CD1c-positive myeloid dendritic cell (primary cell): ENCODE results near the gene IL1RL1.

ENCODE experiments used
- DNase-seq: peaks from one replicate; pipeline ENCODE4 v3.0.0-alpha.2; 2016; ENCODE audit errors: extremely low spot score

The IL1RL1 gene

GRCh38 chr2:102335871-102336366 is 24.6 kb downstream of the IL1RL1 start:
- no peak for DNase-seq

- no peak for DNase-seq
Measured at GRCh38 chr2:102336502-102336945, 25.2 kb downstream of the IL1RL1 start.

DNA sequence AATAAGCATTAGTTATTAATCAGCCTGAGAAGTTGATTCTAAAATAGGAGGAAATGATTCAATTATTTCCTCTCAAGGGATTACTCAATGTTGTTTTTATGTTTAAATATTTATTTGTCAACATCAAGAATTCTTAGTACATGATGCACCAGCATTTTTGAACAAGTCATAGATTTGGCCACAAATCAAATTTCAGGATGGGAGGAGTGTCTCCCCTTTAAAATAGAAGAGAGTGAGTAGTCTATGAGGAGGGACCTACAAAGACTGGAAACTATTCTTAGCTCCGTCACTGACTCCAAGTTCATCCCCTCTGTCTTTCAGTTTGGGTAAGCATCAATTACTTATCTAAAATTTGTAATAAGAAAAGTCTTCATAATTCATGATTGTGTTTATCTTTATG is 25.6 kb downstream of the IL1RL1 start:
- DNase-seq: no peak

DNA sequence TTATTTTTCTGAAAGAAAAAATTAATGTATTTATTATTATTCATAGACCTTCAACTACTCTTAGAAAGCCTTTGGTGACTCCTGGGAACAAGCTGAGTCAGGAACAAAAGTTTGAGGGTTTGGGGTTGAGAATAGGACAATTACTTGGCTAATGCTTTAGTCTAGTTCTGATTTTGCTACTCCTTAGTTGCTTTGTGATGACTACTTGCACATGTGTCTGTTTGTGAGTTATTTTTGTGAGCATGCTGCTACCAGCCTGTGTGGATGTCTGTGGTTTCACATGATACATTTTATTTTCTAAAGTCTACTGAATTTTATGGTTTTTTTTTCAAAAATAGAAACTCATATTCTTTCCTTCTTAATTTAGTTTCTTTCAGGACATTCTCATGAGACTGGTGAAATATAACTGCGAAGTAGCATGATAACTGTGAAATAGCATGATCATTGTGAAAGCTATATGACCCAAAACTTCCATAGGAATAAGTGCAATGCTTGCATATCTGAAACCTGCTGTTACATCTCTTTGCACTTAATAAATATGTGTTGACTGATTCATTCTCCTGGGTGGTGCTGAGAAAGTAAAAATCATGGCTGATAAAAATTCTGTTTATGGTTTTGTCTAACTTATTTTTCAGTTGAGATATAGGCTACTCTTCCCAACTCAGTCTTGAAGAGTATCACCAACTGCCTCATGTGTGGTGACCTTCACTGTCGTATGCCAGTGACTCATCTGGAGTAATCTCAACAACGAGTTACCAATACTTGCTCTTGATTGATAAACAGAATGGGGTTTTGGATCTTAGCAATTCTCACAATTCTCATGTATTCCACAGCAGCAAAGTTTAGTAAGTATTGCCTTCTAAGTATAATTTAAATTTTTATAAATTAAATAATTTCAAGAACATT is 26.4 kb downstream of the IL1RL1 start:
- no peak for DNase-seq

- DNase-seq: no peak
Measured at GRCh38 chr2:102340778-102341177, 29.4 kb downstream of the IL1RL1 start.

GRCh38 chr2:102342888-102343287 is 31.5 kb downstream of the IL1RL1 start:
- DNase-seq: no peak

GRCh38 chr2:102344397-102344796 is 33.0 kb downstream of the IL1RL1 start:
- no peak for DNase-seq

- no peak for DNase-seq
Measured at GRCh38 chr2:102345329-102345920, 34.1 kb downstream of the IL1RL1 start.

- no peak for DNase-seq
Measured at GRCh38 chr2:102346381-102347130, 35.2 kb downstream of the IL1RL1 start.

DNA sequence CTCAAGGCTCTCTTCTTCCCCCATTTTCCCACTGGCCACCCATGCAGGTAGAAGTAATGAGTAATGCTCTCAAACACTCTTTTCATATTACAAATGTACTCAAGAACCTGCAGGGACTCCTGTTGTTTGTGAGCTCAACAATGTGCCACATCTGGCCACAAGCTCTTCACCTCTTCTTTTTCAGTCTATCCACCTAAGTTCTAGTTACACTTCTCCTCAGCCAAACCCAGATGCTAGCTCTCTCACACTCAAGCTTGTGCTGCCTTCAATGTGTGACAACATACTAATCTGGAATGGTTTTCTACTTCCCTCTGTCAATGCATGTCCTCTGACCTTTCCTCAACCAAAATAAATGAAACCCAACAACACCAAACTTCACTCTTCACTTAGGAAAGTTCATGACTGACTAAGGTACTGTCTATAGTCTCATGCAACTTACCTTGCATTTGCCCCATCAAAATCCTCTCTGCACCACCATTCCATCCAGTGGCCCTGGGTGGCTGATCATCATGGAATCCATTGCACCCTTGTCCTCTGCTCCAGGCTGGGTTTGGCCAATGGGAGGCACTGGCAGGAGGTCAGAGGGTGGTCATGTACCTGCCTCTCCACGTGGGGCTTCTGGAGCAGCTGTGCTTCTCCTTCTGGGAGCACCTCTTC is 38.9 kb downstream of the IL1RL1 start:
- DNase-seq: no peak

DNA sequence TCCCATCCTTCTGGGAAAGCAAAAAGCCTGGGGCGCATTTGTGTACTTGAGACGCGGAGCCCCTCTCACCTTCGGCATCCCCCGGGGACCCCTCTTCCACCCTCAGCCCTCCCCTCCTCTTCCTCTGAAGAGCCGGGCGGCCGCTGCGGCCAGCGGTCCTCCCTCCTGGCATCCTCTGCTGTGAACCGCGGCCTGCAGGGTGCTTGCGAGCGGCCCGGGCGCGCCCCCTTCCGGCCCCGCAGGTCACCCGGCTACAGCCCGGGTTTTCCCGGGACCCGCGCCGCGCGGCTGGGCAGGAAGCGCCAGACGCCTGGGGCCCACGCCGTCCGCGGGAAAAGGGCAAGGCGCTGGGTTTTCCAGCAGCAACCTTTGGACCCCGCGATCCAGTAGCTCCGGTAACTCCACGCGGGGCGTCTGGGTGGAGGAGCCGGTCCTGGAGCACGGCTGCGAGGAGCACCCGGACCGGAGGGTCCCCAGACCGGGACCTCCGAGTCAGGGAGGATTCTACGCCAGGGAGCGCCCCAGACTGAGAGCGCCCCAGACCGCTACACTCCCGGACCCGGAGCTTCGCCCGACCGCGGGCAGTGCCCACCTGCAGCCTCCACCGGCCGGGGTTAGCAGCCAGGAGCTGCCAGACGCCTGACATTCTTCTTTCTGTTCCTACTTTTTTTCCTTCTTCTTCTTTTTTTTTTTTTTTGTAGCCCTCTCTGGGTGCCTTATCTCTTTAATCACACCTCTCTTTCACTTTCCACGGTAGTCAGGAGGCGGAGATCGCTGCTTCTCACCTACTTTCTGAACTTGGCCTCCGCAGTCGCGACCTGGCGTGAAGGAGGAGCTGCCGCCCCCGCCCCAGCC is 44.4 kb downstream of the IL1RL1 start, which contains the start of gene IL18R1:
Gene IL18R1 (plus strand): TSS at position 271 of the 855 bp plus-strand sequence. CDS start 6,865 bp downstream, outside the sequence.
- DNase-seq: peak; percentile 79

DNA sequence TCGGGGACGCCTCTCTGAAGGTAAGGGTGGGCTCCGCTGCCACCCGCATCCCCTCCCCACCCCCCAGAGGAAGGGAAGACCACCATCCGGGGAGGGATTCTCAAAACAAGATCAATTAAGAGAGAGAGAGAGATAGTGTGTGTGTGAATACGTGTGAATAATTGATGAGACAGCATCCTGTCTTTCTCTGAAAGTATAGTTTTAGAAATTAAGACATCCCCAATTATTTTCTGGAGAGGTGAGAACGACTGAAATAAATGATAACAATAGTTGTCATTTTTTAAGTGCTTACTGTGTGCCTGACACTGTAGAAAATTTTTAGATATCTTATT is 45.0 kb downstream of the IL1RL1 start:
- DNase-seq: no peak

DNA sequence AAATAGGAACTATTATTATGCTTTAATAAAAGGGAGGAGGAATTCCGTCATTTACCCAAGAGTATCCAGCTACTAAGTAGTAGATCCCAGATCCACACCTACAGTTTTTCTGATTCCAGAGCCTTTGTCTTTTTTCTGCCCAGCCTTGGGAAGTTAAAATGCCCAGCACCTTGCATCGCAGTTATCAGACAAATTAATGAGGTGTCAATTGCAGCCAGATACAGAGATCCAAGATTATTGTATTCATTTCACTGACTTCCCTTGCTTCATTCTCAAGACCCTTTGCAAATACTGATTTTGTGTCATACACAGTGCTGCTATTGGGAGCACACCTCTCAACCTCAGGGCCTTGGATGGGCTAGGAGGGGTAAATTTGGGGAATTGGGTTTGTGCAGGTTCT is 45.4 kb downstream of the IL1RL1 start:
- no peak for DNase-seq

- peak; percentile 69 for DNase-seq
Measured at GRCh38 chr2:102357937-102358336, 46.6 kb downstream of the IL1RL1 start.

GRCh38 chr2:102358496-102358895 is 47.1 kb downstream of the IL1RL1 start:
- no peak for DNase-seq

GRCh38 chr2:102359527-102359926 is 48.2 kb downstream of the IL1RL1 start:
- no peak for DNase-seq

DNA sequence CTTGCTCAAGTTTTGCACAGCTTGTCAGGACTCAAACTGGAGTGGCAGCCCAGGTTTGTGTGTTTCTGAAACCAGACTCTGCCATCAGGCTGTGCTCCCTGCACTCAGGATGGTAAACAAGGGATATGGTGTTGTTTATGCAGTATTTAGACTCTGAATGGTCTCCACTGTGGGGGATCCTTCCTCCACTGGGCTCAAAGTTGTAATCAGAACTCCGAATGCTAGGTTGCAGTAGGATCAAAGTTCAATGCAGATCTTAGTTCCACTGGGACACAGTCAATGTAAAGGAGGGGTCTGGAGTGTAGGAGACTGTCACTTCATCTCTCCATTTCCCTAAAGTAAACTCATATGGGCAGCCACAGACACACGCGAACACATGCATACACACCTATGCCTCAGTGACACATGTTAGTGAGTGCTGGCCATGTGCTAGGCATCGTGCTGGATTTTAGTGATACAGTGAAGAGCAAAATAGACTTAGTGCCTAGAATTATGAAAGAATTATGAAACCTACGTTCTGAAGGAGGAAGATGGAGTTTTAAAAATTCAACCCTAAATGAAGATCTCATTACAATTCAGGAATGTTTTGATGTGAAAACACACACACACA is 50.4 kb downstream of the IL1RL1 start:
- DNase-seq: no peak

DNA sequence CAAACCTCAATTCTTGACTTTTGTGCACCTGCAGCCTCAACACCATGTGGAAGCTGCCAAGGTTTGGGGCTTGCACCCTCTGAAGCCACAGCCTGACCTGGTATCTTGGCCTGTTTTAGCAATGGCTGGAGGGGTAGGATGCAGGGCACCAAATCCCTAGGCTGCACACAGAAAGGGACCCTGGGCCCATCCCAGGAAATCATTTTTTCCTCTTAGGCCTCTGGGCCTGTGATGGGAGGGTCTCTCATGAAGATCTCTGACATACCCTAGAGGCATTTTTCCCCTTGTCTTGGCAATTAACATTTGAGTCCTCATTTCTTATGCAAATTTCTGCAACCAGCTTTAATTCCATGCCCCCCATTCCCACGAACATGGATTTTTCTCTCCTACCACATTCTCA is 54.4 kb downstream of the IL1RL1 start:
- no peak for DNase-seq

DNA sequence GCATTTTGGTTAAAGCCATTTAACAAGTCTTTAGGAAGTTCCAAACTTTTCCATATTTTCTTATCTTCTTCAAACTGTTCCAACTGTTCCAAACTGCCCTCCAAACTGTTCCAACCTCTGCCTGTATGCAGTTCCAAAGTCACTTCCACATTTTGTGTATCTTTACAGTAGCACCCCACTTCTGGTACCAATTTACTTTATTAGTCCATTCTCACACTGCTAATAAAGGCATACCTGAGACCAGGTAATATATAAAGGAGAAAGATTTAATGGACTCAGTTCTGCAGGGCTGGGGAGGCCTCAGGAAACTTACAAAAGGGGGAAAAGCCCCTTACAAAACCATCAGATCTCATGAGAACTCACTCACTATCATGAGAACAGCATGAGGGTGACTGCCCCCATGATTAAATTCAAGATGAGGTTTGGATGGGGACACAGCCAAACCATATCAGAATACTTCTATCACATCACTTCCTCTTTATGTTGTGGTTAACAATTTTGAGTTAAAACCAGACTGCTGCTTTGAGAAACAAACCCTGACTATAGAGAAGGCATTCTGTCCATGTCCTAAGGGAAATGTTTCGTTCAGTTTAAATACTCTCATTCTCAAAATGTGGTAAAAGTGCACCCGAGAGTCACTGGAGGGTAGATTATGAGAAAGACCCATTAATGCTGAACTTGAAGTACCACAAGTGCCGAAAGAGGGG is 55.2 kb downstream of the IL1RL1 start:
- no peak for DNase-seq
